H1 (cell line): ENCODE data around the gene ULBP3. TPM values are rescaled to one million over a fixed set of nuclear protein-coding genes. Genes with fewer than 3 reads are reported as not detected.
A peak's percentile ranks its signal among the peaks of the same experiment; 100 is the strongest.

Experiments used
- CTCF ChIA-PET: fragments of 300-600 bp; sonication (Branson Sonifier 250); formaldehyde crosslinking; loops from one replicate; lab custom pipeline; 2021; ENCODE audit not compliant: partially characterized antibody; lab: Charles Lee
- POLR2A ChIA-PET: fragments of 300-600 bp; sonication (Branson Sonifier 250); formaldehyde crosslinking; loops from one replicate; lab custom pipeline; 2021; ENCODE audit warnings: inconsistent platforms; ENCODE audit not compliant: partially characterized antibody; lab: Charles Lee
- DNase-seq, 2 experiments: peaks; one replicate each; pipeline versions ENCODE4 v3.0.0 to v3.0.0-alpha.2; 2010 to 2022; ENCODE audit warnings: low spot score in 2 of 2, low read depth in 1 of 2, mixed read lengths in 1 of 2
- FAIRE-seq: peaks from 2 replicates; lab custom pipeline; 2011; peaks lifted over from hg19 to GRCh38; lab: Jason Lieb, UNC
- H2AFZ ChIP-seq: 2 replicates; pipeline ENCODE4 v1.8.1; 2012; ENCODE audit warnings: low read length, inconsistent platforms
- H2AK5ac ChIP-seq: 2 replicates; pipeline ENCODE4 v1.6.1; 2013; ENCODE audit warnings: low read depth, low read length
- H2BK120ac ChIP-seq: replicated peaks from 2 replicates; pipeline ENCODE3; 2013; ENCODE audit warnings: low read depth, low read length, inconsistent platforms
- H2BK12ac ChIP-seq: 2 replicates; pipeline ENCODE4 v1.6.1; 2013; ENCODE audit warnings: low read depth, low read length
- H2BK15ac ChIP-seq: 2 replicates; pipeline ENCODE4 v1.6.1; 2013; ENCODE audit warnings: low read length
- H2BK20ac ChIP-seq: 2 replicates; pipeline ENCODE4 v1.6.1; 2013; ENCODE audit warnings: low read length
- H2BK5ac ChIP-seq: 2 replicates; pipeline ENCODE4 v1.6.1; 2013; ENCODE audit warnings: low read depth, low read length
- H3K14ac ChIP-seq: 2 replicates; pipeline ENCODE4 v1.6.1; 2013; ENCODE audit warnings: inconsistent platforms; ENCODE audit not compliant: insufficient read length
- H3K18ac ChIP-seq: 2 replicates; pipeline ENCODE4 v1.6.1; 2013; ENCODE audit warnings: low read length; ENCODE audit errors: extremely low read depth
- H3K23ac ChIP-seq: 2 replicates; pipeline ENCODE4 v1.6.1; 2013; ENCODE audit warnings: inconsistent platforms; ENCODE audit not compliant: insufficient read length
- H3K23me2 ChIP-seq: 2 replicates; pipeline ENCODE4 v1.6.1; 2013; ENCODE audit warnings: low read depth, low read length
- H3K27ac ChIP-seq: 2 replicates; pipeline ENCODE4 v1.6.1; 2011; ENCODE audit warnings: low read depth, low read length, inconsistent platforms
- H3K27me3 ChIP-seq, 4 experiments: replicated peaks in 1 of 4; 1 replicate in 1 of 4; 2 replicates in 3 of 4; pipeline versions ENCODE4 v1.6.1 to v1.8.1; 2011 to 2013; ENCODE audit warnings: low read length in 3 of 4, mild to moderate bottlenecking in 3 of 4, inconsistent platforms in 2 of 4, mixed read lengths in 2 of 4, moderate library complexity in 1 of 4; ENCODE audit not compliant: control insufficient read depth in 3 of 4, insufficient read depth in 3 of 4; ENCODE audit errors: extremely low read depth in 1 of 4
- H3K36me3 ChIP-seq, 4 experiments: 2 replicates each; pipeline versions ENCODE4 v1.6.1 to v1.8.1; 2011 to 2013; ENCODE audit warnings: mild to moderate bottlenecking in 4 of 4, low read length in 3 of 4, moderate library complexity in 2 of 4, control low read depth in 1 of 4, inconsistent platforms in 1 of 4; ENCODE audit not compliant: insufficient read depth in 4 of 4, control insufficient read depth in 2 of 4
- H3K4ac ChIP-seq: replicated peaks from 2 replicates; pipeline ENCODE3; 2013; ENCODE audit warnings: low read length, low read depth, mixed read lengths, inconsistent platforms; ENCODE audit not compliant: insufficient read length
- H3K4me1 ChIP-seq, 4 experiments: replicated peaks in 1 of 4; 1 replicate in 1 of 4; 2 replicates in 3 of 4; pipeline versions ENCODE4 v1.6.1 to v1.8.1; 2011 to 2013; ENCODE audit warnings: low read length in 3 of 4, inconsistent platforms in 2 of 4, mixed read lengths in 1 of 4; ENCODE audit not compliant: insufficient read depth in 4 of 4, control insufficient read depth in 3 of 4
- H3K4me2 ChIP-seq, 2 experiments: 2 replicates each; pipeline versions ENCODE4 v1.6.1 to v1.8.1; 2011 to 2013; ENCODE audit warnings: low read depth in 2 of 2, low read length in 2 of 2, control low read depth in 1 of 2, inconsistent platforms in 1 of 2, mild to moderate bottlenecking in 1 of 2; ENCODE audit not compliant: insufficient read depth in 1 of 2
- H3K4me3 ChIP-seq, 4 experiments: fragments of 200-600, 300-600 bp in 1 of 4; sonication (generic), shearing (Covaris generic), sonication (Bioruptor Twin) in 1 of 4; 2 replicates each; pipeline versions ENCODE4 v1.5.1 to v1.8.1; 2011 to 2016; ENCODE audit warnings: low read length in 4 of 4, low read depth in 3 of 4, control low read depth in 2 of 4, inconsistent platforms in 2 of 4, mild to moderate bottlenecking in 2 of 4, mixed read lengths in 1 of 4, moderate library complexity in 1 of 4; ENCODE audit not compliant: insufficient read depth in 2 of 4; ENCODE audit errors: extremely low read depth in 1 of 4
- H3K56ac ChIP-seq: replicated peaks from 2 replicates; pipeline ENCODE3; 2013; ENCODE audit warnings: low read depth, mild to moderate bottlenecking, mixed read lengths, low read length, inconsistent platforms; ENCODE audit not compliant: insufficient read length
- H3K79me1 ChIP-seq: 2 replicates; pipeline ENCODE4 v1.6.1; 2013; ENCODE audit warnings: low read depth, low read length, control low read depth
- H3K79me2 ChIP-seq, 2 experiments: 2 replicates each; pipeline versions ENCODE4 v1.6.1 to v1.8.1; 2012 to 2013; ENCODE audit warnings: low read length in 2 of 2, mild to moderate bottlenecking in 2 of 2, inconsistent platforms in 1 of 2; ENCODE audit not compliant: insufficient read depth in 2 of 2, control insufficient read depth in 1 of 2
- H3K9ac ChIP-seq, 4 experiments: replicated peaks in 1 of 4; 1 replicate in 1 of 4; 2 replicates in 3 of 4; pipeline versions ENCODE4 v1.6.1 to v1.8.1; 2011 to 2013; ENCODE audit warnings: low read depth in 3 of 4, low read length in 3 of 4, control low read depth in 2 of 4, mild to moderate bottlenecking in 2 of 4, moderate library complexity in 2 of 4, inconsistent platforms in 1 of 4; ENCODE audit errors: extremely low read depth in 1 of 4
- H3K9me3 ChIP-seq, 2 experiments: 2 replicates each; pipeline versions ENCODE4 v1.6.1 to v1.8.1; 2012 to 2013; ENCODE audit warnings: mild to moderate bottlenecking in 2 of 2, moderate library complexity in 2 of 2, control low read depth in 1 of 2, inconsistent platforms in 1 of 2, low read depth in 1 of 2, low read length in 1 of 2, mixed read lengths in 1 of 2; ENCODE audit not compliant: insufficient read depth in 2 of 2
- H4K20me1 ChIP-seq, 2 experiments: replicated peaks in 1 of 2; 2 replicates each; pipeline versions ENCODE3 to v1.8.1; 2011 to 2013; ENCODE audit warnings: inconsistent platforms in 2 of 2, low read length in 2 of 2, mild to moderate bottlenecking in 1 of 2; ENCODE audit not compliant: insufficient read depth in 2 of 2, control insufficient read depth in 1 of 2
- H4K5ac ChIP-seq: 2 replicates; pipeline ENCODE4 v1.6.1; 2013; ENCODE audit warnings: low read length, low read depth, mixed read lengths, inconsistent platforms; ENCODE audit not compliant: insufficient read length
- H4K8ac ChIP-seq: 2 replicates; pipeline ENCODE4 v1.8.0; 2013; ENCODE audit warnings: mild to moderate bottlenecking, moderate library complexity, low read length, inconsistent platforms; ENCODE audit not compliant: insufficient read depth; ENCODE audit errors: extremely low read depth
- H4K91ac ChIP-seq: replicated peaks from 2 replicates; pipeline ENCODE3; 2013; ENCODE audit warnings: low read length, mixed read lengths, inconsistent platforms; ENCODE audit not compliant: insufficient read length
- ASH2L ChIP-seq: fragments of 200-600, 300-600 bp; sonication (generic); IDR thresholded peaks from one replicate; pipeline ENCODE4 v1.7.1; 2017; ENCODE audit warnings: low read length
- CBX5 ChIP-seq: fragments of 300-800, 300-1000 bp; sonication (generic); IDR thresholded peaks from 2 replicates; pipeline ENCODE4 v1.7.1; 2016; ENCODE audit warnings: antibody characterized with exemption, low read length, low read depth
- CBX8 ChIP-seq: fragments of 300-800, 300-1000 bp; sonication (generic); IDR thresholded peaks from 2 replicates; pipeline ENCODE4 v1.7.1; 2016; ENCODE audit warnings: low read depth, low read length, borderline replicate concordance
- EP300 ChIP-seq, 2 experiments: IDR thresholded peaks; 1 replicate in 1 of 2; 2 replicates in 1 of 2; pipeline ENCODE4 v1.6.1; 2011 to 2012; ENCODE audit warnings: low read depth in 2 of 2, low read length in 2 of 2, mild to moderate bottlenecking in 2 of 2, borderline replicate concordance in 1 of 2, inconsistent platforms in 1 of 2, moderate library complexity in 1 of 2
- GTF2F1 ChIP-seq: IDR thresholded peaks from 2 replicates; pipeline ENCODE4 v1.6.1; 2012; ENCODE audit warnings: low read depth, low read length, improper control_type of control experiment, borderline replicate concordance
- KDM5A ChIP-seq: fragments of 200-600 bp; IDR thresholded peaks from 2 replicates; pipeline ENCODE4 v1.7.1; 2012; ENCODE audit warnings: mild to moderate bottlenecking, low read length, inconsistent platforms, mixed read lengths
- NANOG ChIP-seq: IDR thresholded peaks from 2 replicates; pipeline ENCODE4 v1.6.1; 2011; ENCODE audit warnings: low read length, low read depth, mild to moderate bottlenecking, inconsistent platforms; ENCODE audit not compliant: insufficient read depth, poor library complexity, severe bottlenecking
- RBBP5 ChIP-seq: IDR thresholded peaks from 2 replicates; pipeline ENCODE4 v1.7.1; 2012; ENCODE audit warnings: low read depth, mild to moderate bottlenecking, inconsistent platforms, low read length, moderate library complexity, borderline replicate concordance
- SIX5 ChIP-seq: IDR thresholded peaks from 2 replicates; pipeline ENCODE4 v1.6.1; 2011; ENCODE audit warnings: mild to moderate bottlenecking, low read depth, low read length
- WGBS, 2 experiments: shearing (Covaris generic) in 1 of 2; methylation state at CpG; one replicate each; pipeline versions ENCODE4 v1.1.6 to v1.1.7; 2013 to 2015; ENCODE audit warnings: low lambda C conversion rate in 2 of 2, mixed read lengths in 2 of 2, inconsistent platforms in 1 of 2, low coverage in 1 of 2, missing lambda C conversion rate in 1 of 2; ENCODE audit not compliant: insufficient replicate concordance in 2 of 2, insufficient coverage in 1 of 2, insufficient read length in 1 of 2; ENCODE audit errors: extremely low coverage in 1 of 2, missing lambda C conversion rate in 1 of 2; 5-methylcytosine and 5-hydroxymethylcytosine counted together
- polyA plus RNA-seq, 7 experiments: library from polyadenylated mRNA; depleted of rRNA in 3 of 7; stranded (reverse) in 5 of 7; unstranded in 2 of 7; fragments of >200 nt in 5 of 7; fragments of 200-250 nt in 2 of 7; gene quantifications; 1 replicate in 5 of 7; 2 replicates in 1 of 7; 4 replicates in 1 of 7; pipeline versions ENCODE4 v1.2.1 to v1.2.3, GENCODE V29; 2011 to 2013; ENCODE audit warnings: missing spikeins in 2 of 7, mixed read lengths in 2 of 7
- total RNA-seq: library from RNA; stranded (reverse); fragmentation: NEBNext Ultra II Directional; extraction: Animal tissue kit (Norgen Biotek cat#: 25700); gene quantifications from 2 replicates; pipeline ENCODE4 v1.2.1, GENCODE V29; 2021

The ULBP3 gene
- total and polyA plus RNA-seq, 2 of the 8 experiments (the other 6 are each of a cell fraction or from before 2014, with no cell fraction given) = 1.9 to 4.2 TPM

DNA sequence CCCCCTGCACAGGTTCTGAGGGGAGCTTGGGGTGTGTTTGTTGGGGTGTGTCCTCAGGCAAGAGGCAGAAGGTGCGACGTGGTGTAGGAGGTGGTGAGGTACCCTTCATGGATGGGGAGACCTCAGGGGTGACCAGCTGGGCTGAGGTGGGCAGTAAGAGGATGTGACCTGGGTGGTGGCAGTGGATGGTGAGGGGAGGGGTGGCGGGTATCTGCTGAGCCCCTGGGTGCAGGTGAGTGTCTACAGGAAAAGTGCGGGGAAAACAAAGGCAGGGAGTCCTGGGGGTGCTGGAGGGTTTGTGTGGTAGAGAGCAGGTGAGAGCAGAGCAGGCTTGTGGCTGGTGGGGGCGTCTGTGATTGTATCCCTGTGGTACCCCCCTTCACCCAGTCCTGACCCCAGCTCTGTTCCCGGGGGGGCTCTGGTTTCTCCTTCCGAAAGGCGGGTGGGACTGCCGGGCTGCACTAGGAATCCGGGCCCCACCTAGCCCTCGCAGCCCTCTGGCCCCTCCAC, 44.2 kb downstream of the ULBP3 start:
- Histone ChIP-seq H3K4me3 (peak overlapping the region in 1 of 4 experiments; percentile 53; a peak in 4 of 8 replicates), H4K8ac (no peak overlapping the region), H2BK15ac (no peak overlapping the region), H3K23me2 (no peaks in the 10 kb centered on the region; the same call in 1 of the 2 replicates), H3K23ac (no peak overlapping the region), H3K9me3 (no peaks in the 10 kb centered on the region), H3K14ac (no peak overlapping the region), H2BK5ac (no peak overlapping the region), H2AFZ (no peak overlapping the region), H3K79me1 (no peaks in the 10 kb centered on the region), H3K56ac (no peak overlapping the region), H2BK120ac (no peak overlapping the region), H4K20me1 (no peaks in the 10 kb centered on the region), H3K9ac (no peak overlapping the region), H4K91ac (no peak overlapping the region), H3K27me3 (peaks cover 7 to 30% (median 20%) of the 10 kb centered on the region in 4 experiments; a peak in 6 of 7 replicates), H2BK20ac (no peak overlapping the region), H4K5ac (no peak overlapping the region), H2AK5ac (no peak overlapping the region), H3K18ac (no peak overlapping the region; the same call in 1 of the 2 replicates), H3K4me1 (peaks cover 0 to 6% (median under 1%) of the 10 kb centered on the region in 4 experiments; a peak in 4 of 7 replicates), H3K27ac (no peak overlapping the region), H3K4me2 (peak overlapping the region; percentile 63 to 67; a peak in 2 of 4 replicates), H2BK12ac (no peak overlapping the region), H3K4ac (no peak overlapping the region), H3K79me2 (no peaks in the 10 kb centered on the region), H3K36me3 (no peaks in the 10 kb centered on the region)
- POLR2A ChIA-PET = no interaction called here
- CTCF ChIA-PET = interaction anchor here (1.0 to 2.0 kb wide), 3 partner anchors 8 to 29 kb away, joined by 3 to 5 read pairs (median 4); no protein-coding TSS in a partner anchor
- no peak for DNase-seq
- WGBS, 2 experiments = 71% methylated on average over 6 of the region's 11 CpGs; no CpG with 5 or more reads in 1 of the 2 experiments
- no peak for FAIRE-seq
- TF ChIP-seq NANOG = no peak
- TF ChIP-seq EP300 (IDR thresholded peaks at IDR 0.05; ENCODE audit: borderline replicate concordance in 1 of 2, low read depth in 2 of 2, low read length in 2 of 2) = no peak
- no peak for TF ChIP-seq CBX8
- TF ChIP-seq SIX5 = no peak
- TF ChIP-seq RBBP5 = no peak
- TF ChIP-seq GTF2F1 = no peak
- TF ChIP-seq KDM5A = no peak
- no peak for TF ChIP-seq ASH2L
- no peak for TF ChIP-seq CBX5
